GM08714 (cell line): ENCODE measurements around the gene PRR7.

Source experiments
- H3K4me3 ChIP-seq: fragments of 200-500 bp; sonication (Bioruptor generic); 2 replicates; pipeline ENCODE4 v1.5.1; 2014; ENCODE audit warnings: mild to moderate bottlenecking, low read length, inconsistent platforms
- ZNF274 ChIP-seq: IDR thresholded peaks from 2 replicates; pipeline ENCODE4 v1.6.1; 2012; ENCODE audit warnings: mild to moderate bottlenecking, low read depth, low read length

Gene PRR7

DNA sequence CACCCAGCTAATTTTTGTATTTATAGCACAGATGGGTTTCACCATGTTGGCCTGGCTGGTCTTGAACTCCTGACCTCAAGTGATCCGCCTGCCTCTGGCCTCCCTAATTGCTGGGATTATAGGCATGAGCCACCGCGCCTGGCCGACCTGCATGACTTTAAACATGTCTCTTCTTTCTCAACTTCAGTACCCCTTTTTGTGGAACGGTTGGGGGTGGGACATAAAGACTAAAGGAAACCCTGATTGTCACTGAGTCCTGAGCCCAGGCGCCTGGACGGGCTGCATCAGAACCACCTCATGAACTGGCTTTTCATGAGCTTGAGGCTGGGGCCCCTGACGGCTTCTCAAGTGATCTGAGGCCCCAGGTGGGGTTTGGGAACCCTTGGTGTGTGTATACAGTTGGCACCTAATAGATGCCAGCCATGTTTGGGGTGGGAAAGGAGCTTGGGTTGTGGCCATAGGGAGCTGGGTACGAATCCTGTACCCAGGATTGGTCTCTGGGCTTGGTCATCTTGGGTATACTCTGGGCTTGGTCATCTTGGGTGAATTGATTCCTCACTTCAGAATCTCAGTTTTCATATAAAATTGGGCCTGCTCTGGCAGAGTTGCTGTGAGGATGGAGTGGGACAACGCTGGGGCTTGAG lies 17.9 kb upstream of the PRR7 start:
- TF ChIP-seq ZNF274, result no peak
- H3K4me3 ChIP-seq, result peak overlapping the region; percentile 71; the same call in 1 of the 2 replicates

DNA sequence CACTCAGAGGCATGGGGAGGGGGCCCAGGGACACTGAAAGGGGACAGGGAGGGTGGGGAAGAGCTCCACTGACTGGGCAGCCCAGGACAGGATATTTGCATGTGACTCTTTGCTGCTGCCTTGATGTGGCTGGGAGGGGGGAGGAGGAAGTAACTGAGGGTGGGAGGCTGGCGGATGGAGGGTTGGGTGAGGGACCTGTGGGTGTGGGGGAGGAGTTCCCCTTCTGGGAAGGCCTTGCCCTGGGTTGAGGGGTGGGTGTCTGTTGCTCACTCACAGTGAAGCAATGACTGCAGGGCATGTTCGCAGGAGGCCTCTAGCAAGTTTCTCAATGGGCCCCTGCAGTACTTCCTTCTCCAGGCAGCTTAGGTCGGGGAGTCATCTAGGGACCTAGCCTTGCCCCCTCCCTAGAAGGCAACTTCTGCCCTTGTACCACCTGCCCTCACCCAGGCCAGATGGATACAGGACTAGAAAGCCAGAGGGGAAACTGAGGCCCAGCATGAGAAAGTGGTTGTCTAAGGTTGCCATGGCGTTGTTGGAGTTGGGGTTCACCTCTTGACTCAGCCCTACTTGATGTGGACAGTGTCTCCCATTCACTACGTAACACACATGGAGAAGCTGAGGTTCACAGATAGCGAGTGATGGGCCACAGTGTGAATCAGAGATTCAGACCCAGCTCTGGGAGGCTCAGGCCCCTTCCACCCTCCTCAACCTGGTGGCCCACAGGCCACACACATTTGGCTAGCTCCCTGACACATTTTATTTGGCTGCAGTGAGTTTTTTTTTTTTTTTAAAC lies 17.2 kb upstream of the PRR7 start:
- H3K4me3 ChIP-seq, result peak overlapping the region; percentile 71; the same call in 1 of the 2 replicates

GRCh38 chr5:177430140-177430951 lies 16.3 kb upstream of the PRR7 start:
- H3K4me3 ChIP-seq, result no peak overlapping the region; the same call in 1 of the 2 replicates
- no peak for TF ChIP-seq ZNF274

More for the DNA sequence above, 17.2 kb upstream of the PRR7 start:
- TF ChIP-seq ZNF274, result no peak

- H3K4me3 ChIP-seq, result no peak overlapping the region; the same call in 1 of the 2 replicates
- TF ChIP-seq ZNF274, result no peak
These were observed 15.7 kb upstream of the PRR7 start for GRCh38 chr5:177430972-177431316.

DNA sequence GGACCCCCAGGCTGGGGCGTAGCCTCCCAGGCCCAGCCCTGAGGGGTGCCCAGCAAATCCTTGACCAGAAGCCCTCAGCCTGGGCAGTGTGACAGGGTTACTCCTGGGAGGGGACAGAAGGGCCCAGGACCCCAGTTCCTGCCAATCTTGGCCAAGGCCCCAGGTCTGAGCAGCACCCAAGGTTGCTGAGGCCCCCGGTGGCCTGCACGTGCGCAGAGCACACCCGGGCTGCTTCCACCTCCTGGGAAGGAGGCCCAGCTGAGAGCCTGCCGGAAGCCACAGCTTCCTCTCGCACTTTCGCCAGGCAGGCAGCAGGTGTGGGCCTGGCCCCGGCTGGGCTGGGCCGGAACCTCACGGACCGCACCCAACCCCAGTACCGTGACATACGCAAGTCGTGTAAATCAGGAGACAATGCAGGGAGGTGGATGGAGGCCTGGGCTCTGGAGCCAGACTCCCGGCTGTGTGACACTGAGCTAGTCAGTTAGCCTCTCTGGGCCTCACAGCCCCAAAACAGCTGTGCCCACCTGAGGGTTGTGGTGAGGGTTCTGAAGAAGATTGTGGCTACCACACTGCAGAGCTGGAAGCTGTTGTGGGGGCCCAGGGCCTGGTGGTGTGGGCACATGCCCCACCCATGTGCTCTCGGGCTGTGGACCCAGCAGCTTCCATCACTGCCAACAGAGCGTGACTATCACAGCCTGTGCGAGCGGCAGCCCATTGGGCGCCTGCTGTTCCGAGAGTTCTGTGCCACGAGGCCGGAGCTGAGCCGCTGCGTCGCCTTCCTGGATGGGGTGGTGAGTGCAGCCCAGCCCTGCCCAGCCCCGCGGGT lies 15.1 kb upstream of the PRR7 start:
- no peak overlapping the region; the same call in 1 of the 2 replicates for H3K4me3 ChIP-seq
- TF ChIP-seq ZNF274, result no peak

DNA sequence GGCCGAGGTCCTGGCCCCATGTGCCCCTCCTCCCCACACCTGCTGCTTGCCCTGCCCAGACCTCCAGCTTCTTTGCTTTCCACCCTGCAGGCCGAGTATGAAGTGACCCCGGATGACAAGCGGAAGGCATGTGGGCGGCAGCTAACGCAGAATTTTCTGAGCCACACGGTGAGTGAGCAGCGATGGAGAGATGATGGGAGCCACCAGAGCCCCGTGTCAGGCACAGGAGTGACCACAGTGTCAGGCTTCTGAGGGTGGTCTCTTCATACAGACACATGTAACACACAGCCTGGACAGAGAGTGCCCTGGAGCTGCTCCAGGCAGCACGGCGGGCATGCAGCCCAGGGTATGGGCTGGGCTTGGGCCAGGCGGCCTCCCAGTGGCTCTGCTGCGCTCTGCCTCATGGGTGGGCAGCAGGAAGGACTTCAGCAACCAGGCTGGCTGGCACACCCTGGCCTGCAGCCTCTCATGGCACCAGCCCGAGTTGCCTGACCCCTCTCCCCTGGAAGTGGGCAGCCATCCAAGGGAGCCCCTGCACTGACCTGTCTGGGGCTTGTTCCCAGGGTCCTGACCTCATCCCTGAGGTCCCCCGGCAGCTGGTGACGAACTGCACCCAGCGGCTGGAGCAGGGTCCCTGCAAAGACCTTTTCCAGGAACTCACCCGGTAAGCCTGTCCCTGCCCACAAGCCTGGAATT lies 14.3 kb upstream of the PRR7 start:
- H3K4me3 ChIP-seq, result peak overlapping the region; percentile 5; the same call in 1 of the 2 replicates
- TF ChIP-seq ZNF274, result no peak

DNA sequence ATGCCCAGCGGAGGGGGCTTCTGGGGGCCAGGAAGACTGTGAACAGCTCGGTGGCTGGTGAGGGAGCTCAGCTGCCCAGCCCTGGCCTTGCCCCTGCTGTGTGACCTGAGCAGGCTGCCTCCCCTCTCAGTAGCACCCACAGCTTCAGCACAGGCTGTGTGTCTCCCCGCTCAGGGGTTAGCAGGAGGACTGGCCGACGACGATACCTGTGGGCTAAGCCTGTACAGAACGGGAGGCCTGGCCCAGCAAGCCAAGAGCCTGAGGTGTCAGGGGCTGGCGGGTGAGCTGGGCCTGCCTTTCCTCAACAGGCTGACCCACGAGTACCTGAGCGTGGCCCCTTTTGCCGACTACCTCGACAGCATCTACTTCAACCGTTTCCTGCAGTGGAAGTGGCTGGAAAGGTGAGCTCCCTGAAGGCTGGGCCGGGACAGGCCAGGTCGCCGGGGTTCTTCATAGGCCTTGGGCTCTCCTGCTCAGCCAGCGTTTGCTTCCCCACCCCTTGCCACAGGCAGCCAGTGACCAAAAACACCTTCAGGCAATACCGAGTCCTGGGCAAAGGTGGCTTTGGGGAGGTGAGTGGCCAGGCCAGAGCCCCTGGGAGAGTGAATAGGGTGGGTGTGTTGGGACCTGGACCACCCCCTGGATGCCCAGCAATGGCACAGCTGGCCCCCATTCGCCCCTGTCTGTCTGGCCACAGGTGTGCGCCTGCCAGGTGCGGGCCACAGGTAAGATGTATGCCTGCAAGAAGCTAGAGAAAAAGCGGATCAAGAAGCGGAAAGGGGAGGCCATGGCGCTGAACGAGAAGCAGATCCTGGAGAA lies 13.6 kb upstream of the PRR7 start:
- H3K4me3 ChIP-seq, result no peak overlapping the region
- no peak for TF ChIP-seq ZNF274

DNA sequence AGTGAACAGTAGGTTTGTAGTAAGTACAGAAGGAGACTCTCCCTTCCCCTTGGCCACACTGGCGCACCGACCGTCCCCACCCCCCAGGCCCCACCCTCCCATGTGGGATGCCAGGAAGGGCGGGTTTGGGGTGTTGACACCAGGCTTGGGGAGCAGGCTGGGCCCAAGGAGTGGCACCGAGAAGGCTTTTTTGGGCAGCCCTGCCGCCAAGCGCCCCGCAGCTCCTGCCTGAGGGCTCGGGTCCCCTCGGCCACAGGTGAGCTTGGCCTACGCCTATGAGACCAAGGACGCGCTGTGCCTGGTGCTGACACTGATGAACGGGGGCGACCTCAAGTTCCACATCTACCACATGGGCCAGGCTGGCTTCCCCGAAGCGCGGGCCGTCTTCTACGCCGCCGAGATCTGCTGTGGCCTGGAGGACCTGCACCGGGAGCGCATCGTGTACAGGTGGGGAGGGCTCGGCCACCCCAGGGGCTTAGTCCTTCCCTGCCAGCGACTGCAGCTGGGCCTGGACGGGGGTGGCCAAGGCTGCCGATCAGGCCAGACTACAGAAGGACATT lies 12.9 kb upstream of the PRR7 start:
- no peak overlapping the region for H3K4me3 ChIP-seq
- no peak for TF ChIP-seq ZNF274

GRCh38 chr5:177434437-177434836 lies 12.2 kb upstream of the PRR7 start:
- no peak for TF ChIP-seq ZNF274
- H3K4me3 ChIP-seq, result no peak overlapping the region

- TF ChIP-seq ZNF274, result no peak
- no peak overlapping the region for H3K4me3 ChIP-seq
These were observed 11.5 kb upstream of the PRR7 start for GRCh38 chr5:177434942-177435738.

DNA sequence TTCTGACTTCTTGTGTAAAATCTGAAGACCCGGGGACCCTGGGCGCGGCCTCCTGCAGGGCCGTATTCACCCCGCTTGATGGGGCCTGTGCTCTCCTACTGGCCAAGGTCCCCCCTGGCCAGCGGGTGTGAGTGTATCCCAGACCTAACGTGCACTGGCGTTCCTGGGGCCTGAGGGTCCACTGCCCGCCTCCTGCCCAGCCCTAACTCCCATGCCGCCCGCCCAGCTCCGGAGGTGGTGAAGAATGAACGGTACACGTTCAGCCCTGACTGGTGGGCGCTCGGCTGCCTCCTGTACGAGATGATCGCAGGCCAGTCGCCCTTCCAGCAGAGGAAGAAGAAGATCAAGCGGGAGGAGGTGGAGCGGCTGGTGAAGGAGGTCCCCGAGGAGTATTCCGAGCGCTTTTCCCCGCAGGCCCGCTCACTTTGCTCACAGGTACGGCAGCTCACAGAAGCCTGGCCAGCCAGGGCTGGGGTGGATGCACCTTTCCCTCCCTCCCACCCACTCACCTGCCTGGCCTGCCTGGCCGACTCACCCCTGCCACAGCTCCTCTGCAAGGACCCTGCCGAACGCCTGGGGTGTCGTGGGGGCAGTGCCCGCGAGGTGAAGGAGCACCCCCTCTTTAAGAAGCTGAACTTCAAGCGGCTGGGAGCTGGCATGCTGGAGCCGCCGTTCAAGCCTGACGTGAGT lies 10.6 kb upstream of the PRR7 start:
- no peak for TF ChIP-seq ZNF274
- H3K4me3 ChIP-seq, result no peak overlapping the region
